GM19035 (cell line): ENCODE measurements around the gene MED12L.

Source experiments
- ATAC-seq: cut with Tn5 transposase; IDR thresholded peaks from one replicate; pipeline ENCODE4 v1.9.1; 2021; ENCODE audit not compliant: unreplicated experiment

The MED12L gene

DNA sequence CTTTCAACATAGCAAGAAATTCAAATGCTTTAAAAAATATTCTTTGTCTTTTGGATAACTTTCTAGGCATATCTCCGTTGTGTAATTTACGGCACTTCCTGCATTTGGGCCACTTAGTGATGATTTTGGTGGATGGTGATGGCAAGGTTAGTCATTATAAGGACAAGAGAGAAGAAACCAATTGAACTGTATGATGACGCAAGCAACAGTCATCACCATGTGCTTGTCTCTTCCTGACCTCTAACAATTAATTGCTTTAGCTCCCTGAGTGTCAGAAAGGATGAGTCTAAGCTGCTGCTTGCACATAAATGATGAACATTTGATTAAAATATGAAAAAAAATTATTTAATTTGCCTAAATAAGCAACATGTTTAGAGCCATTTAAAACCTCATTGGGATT is 310.3 kb downstream of the MED12L start:
- no peak for ATAC-seq

DNA sequence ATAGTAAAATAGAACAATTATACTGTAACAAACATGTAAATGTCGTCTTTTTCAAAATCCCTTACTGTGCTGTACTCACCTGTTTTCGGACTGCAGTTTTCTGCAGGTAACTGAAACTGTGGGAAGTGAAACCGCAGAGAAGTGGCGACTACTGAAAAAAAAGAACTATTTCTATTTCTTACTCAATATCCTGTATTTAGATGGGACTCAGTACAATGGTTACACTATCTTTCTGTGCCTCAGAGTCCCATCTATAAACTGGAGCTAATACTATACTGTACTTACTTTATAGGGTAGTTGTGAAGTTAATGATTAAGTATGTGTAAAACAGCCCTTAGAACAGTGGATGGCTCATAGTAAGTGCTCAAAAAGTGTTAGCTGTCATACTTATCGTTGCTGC is 313.4 kb downstream of the MED12L start:
- ATAC-seq, result no peak

DNA sequence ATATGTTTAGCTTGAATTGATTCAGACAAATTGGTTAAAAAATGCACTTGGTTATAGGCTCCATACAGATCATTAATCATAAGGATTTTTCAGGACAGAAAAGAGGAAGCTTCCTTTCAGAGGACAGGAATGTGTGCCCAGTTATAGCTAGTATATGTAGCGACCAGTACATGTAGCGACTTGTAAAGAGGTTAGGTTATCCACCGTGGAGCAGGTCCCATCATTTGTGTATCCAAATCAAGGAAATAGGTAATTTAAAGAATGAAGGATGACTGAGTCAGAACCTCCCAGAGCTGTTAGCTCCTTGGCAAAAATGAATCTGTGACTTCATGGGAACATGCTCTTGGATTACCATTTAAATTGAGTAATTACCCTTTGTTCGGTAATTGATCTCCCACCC is 314.9 kb downstream of the MED12L start:
- no peak for ATAC-seq

DNA sequence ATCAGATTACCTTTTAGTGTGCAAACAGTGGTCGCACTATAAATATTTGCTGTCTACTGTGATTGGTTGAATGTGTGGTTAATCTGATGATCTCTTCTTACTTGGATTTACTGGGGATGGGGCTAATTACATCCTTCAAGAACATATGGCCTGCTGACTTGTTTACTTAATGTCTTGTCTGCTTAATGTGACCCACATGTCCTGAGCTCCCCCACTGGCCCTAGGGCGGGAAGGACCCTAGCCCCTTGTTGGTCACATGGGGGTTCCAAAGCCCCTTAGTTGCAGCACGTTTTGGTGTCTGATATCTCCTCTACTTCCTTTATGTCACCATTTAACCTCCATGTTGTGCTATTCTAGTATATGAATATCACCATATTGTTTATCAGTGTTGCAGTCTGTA is 316.9 kb downstream of the MED12L start:
- ATAC-seq, result no peak

DNA sequence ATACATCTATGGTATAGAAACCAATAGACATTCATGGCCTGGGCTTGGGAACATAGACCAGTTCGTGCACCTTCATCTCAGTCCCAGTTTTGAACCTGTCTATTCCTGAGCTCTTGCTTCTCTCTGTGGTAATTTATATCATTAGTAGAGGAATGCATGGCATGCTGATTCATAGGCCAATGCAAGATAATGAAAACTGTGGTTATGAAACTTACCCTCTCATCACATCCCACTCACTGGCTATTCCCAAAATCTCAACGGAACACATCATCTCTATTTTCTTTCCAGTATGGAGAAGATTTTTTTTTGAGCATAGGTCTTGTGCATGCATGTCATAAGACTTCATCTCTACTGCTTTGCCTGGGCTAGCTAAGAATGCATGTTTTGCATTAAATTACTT is 317.8 kb downstream of the MED12L start:
- ATAC-seq, result no peak

DNA sequence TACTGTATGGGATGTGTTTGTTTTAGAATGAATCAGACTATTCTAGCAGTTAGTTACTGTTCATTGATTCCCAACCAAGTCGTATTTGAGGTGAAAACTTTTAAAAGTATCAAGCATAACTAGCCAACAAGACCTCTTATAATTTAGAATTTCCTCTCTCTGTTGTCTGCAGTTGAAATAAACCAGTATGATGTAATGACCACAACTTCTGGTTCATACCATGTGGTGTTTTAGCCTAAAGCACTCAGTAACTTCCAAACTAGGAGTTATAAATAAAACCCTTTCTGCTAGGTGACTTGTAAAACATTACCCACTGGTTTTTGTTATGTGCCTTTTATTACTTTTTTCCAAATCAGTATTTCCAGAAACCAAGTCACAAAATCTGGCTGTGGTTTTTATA is 318.9 kb downstream of the MED12L start:
- no peak for ATAC-seq

DNA sequence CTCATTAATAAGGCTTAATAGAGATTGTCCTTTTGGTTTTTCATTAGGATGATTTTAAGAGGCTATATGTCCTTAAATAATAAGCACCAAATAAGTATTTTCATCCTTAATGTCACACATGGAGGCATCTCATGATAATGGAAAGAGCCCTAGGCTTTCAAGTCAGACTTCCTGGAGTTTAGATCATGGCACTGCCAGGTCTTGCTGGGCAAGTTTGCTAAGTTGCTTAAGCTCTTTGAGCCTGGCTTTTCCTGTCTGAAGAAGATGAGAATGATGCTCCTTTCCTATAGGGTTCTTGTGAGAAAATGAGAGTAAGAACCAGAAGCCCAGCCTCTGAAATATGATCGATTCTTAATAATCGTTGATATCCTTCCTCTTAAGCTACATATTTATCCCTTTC is 322.5 kb downstream of the MED12L start:
- no peak for ATAC-seq

DNA sequence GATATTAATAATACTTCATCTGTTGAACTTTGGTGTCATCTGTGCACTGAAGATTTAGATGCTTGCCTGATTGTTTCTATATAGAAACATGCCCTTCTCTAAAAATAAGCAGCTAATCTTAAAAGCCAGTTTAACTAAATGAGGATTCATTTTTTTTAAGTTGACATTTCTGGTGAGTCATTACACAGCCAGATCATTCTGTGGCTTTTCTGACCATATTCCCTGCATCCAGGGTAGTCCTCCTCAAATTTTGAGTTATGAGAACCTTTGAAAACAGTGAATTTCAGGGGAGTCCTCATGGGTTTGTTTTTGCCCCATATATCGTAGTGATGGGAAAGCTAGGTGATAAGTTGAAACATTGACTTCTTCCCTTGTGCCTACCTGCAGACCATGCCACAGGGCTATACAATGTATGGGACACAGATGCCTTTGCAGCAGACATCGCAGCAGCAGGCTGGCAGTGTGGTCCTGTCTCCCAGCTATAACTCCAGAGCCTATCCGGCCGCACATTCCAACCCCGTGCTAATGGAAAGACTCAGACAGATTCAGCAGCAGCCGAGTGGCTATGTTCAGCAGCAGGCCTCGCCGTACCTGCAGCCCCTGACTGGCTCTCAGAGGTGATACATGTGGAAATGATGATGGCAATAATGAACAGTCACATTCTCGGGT is 325.6 kb downstream of the MED12L start:
- no peak for ATAC-seq

DNA sequence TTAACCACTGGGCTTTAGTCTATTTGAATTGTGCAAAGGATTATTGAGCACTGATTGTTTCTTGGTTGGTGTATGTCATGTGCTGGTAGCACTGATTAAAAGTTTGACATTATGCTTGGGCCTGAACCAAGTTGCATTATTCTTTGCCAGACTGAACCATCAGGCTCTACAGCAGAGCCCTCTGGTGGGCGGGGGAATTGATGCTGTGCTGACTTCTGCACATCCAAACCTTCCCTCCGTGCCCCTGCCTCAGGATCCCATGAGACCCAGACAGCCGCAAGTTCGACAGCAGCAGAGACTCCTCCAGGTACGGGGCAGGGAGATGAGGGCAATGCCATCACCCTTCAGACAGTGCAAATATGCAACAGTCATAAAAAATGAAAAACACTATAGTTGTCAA is 327.5 kb downstream of the MED12L start:
- no peak for ATAC-seq

DNA sequence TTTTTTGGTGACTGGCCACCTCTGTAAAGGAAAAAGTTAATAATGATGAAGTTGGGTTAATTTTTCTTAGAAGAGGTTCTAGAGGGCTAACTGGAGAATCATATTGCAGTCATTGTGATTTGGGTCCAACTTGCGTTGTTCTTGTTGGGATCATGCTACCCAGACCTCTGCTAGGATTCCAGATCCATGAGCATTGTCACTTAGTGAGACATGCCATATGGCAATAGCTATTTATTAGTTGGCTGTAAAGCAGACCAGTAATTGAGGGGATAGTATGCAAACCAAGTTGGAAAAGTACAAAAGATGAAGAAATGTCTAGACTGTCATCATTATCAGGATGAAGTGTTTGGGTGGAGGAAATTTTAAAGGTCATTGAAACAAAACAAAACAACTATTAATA is 329.8 kb downstream of the MED12L start:
- no peak for ATAC-seq

DNA sequence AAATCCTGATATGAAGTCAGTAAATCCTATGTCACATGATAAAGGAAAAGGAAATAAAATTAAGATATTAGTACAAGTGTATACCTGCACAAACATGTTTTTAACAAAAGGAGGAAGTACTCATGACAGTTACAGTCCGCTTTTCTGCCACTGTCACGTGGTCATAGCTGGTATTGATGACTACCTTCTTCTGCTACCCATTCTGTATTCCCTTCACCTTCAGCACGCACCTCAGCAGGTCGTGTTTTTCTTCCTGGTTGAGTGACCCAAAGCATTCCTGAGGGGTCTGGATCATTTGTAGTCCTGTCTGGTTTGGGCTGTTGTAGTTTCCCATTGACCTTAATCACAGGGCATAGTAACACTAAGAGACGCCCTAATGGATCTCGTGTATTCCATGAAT is 334.3 kb downstream of the MED12L start:
- no peak for ATAC-seq

DNA sequence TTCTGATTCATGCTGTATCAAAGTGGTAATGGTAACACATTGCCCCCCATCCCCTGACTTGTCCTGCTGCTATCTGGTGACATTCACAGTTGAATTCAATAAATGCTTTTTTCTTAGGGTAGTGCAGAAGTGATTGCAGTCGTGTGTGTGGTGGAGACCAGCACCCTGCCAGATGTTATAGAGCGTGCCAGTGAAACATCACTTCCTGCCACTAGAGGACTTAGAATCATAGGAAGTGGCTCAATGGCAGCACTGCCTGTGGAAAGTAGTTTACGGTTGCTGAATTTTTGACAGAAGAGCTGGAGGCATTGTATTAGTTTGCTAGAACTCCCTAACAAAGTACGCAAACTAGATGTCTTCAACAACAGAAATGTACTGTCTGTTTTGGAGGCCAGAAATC is 336.5 kb downstream of the MED12L start:
- ATAC-seq, result no peak

DNA sequence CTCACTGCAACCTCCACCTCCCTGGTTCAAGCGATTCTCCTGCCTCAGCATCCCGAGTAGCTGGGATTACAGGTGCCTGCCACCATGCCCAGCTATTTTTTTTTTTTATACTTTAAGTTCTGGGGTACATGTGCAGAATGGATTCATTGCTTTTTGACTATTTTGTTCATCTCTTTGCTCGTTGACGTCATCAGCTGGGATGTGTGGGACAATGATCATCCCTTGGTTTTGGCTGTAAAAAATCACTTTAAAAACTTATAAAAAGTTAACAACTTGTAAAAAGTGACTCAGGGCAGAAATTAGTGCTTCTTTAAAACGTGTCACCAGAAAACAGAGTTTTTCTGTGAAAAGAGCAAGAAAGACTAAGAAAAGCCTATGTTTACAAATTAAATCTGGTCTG is 337.6 kb downstream of the MED12L start:
- ATAC-seq, result no peak

DNA sequence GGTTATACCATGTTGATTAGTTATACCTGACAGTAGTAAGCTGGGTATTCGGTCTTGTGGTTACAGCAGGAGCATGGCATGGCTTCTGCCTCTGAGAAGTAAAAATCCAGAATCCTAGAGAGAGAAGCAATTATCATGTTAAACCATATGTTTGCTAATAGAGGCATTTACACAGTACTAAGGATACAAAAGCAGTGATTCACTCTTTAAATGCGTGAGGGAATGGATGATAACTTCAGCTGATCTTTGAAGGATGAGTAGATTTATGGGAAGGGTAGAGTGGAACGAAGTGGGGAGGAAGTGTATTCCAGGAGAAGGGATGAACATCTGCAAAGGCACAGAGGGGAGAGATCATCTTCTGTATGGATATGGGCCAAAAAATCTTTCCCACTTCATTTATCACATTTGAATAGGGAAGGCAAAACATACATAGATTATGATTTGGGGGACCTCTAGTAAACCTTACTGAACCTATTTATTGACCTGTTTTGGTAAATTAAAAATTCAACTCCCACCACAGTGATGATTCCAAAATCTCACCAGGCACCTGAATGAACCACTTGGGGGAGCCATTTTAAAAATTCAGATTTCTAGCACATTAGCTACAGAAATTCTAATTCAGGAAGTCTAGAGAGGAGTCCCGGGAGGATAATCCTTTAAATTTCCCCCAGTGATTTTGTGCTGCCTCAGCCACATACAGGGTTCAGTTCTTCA is 340.3 kb downstream of the MED12L start:
- ATAC-seq, result peak; percentile 31

DNA sequence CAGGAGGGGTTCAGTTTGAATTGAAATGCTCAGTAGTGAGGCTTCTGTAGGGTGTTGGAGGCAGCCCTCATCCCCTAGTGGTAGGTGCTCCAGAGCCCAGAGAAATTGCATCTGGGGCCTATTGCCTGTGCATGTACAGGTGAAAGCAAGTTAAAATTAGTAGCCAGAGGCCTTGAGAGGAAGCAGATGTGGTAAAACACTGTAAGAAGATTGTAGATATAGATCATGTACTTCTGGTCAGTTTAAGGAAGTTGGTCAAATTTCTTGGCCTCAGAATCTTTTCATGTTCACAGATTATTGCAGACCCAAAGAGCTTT is 340.8 kb downstream of the MED12L start:
- ATAC-seq, result peak; percentile 64

DNA sequence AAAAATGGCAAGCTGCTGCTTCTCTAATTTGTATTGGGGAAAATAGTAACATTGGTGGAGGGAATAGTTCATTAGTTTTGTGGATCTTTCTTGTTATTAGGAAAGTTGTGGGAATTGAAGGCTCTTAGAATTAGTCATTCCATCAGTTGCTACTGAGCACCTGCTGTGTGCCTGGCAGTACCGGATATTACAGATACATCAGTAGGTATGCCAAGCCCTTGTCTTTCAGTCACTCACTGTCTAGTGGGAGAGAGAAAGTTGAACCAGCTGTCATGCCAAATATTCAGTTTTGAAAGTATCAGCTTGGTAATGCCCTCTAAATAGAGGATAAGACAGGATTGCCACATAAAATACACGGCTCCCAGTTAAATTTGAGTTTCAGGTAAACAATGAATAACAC is 342.9 kb downstream of the MED12L start:
- ATAC-seq, result no peak

DNA sequence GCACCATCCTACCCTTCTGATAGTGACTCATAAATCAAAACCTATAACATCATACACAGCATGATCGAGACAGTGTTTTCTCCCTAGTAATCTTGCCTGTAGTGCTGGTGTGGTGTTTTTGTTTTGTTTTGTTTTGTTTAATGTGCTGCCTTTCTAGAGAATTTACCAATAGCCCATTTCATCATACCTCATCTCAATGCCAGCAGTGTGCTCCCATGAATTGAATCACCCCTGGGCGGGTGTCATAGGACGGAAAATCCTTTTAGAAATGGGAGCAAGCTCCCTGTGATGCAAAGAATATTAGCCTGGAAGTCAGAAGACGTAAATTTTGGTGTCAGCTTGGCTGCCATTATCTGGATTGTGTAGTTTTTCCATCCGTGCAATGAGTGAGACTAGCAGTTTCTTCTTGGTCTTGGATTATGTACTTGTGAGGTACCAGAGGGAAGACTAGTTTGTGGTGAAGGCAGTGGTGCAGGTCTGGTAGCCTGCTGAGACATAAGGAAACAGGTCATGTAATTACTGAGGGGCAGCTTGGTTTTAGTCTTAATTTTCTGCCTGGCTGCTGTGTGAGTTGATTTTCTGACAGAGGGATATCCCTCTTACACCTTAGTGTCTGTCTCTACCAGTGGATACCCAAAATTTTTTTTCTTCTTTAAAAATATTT is 345.5 kb downstream of the MED12L start:
- no peak for ATAC-seq

DNA sequence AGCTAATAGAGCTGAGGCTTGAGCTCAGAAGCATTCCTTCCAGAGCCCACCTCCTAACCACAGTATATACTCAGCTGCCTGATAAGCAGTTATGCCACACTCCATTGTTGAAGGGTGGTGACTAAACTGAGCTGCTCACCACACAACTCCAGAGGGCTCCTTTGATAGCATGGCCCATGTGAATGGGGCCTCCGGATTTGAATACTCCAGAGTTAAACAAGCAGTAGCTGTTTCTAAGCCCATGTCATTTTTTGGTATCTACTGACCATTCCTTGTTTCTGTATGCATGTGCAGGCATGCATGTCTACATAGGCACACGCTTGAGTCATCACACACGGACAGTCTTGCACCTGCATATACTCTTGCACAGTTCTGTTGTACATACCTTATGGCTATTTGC is 346.5 kb downstream of the MED12L start:
- ATAC-seq, result no peak

DNA sequence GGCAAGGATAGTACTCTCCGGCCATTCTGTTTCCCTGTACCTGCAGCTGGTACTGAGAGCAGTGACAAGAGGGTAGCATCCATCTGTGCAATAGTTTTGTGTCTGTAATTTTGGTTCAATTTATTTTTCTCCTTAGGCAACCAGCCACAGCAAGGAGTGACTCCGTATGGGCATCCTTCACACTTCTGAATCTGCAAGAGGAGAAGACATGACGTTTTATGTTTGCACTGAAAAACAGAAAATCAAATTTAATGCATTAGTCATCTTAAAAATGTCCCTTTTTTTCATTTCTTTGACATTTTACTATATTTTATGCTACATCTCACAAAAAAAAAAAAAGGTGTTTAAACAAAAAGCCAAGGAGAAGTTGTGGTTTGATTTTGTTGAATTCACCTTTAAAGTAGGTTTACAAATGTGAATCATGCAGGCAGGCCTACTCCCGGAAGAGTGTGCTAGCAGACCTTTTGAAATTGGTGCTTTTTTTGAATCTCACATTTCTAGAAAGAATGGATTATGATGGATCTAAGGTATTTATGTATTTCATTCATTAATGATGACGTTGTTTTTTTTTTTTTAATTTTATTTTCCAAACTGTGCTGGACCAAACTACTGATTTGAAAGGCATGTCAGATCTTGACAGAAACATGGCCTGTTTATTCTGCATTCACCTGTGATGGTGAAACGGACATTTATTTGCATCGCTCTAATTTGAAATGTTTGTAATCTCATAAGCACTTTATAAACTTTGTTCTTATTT is 347.3 kb downstream of the MED12L start:
- ATAC-seq, result no peak

DNA sequence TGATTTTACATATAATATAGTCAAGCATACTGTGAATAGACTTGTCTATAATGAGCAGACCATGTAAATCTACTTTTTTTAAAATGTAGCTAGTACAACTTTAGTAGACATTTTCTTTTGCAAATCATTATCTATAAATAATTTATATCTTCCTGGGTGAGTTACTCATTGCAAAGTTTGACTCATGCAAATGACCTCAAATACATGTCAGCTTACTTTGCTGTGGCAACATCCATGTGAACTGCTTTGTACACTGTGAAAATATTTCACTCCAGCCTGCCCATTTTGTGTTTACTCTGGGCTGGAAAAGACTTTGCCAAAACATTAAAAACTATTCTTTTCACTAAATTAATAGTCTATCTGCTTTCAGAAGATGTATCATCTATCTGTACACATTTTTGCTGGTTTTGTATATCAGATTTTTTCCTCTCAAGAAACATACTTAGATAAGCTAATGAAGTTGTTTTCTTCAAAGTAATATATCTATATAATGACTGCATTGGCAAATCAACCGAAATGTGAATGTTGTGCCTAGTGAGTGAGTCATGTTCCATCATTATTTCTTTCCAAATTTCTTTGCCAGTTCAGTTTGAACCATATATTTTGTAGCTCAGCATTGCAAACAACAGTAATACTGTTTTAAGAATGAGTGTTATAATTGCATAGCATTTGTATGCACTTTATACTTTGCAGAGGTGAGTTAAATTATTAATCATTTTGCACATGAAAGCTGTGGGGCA is 348.9 kb downstream of the MED12L start:
- ATAC-seq, result no peak
